ENCODE data around the gene GRAMD1B.
"Not testable (repeated sequence)": the region's sequence is repeated elsewhere in the genome, so short reads cannot be mapped to it uniquely, and the experiment has no call there.

The GRAMD1B gene

DNA sequence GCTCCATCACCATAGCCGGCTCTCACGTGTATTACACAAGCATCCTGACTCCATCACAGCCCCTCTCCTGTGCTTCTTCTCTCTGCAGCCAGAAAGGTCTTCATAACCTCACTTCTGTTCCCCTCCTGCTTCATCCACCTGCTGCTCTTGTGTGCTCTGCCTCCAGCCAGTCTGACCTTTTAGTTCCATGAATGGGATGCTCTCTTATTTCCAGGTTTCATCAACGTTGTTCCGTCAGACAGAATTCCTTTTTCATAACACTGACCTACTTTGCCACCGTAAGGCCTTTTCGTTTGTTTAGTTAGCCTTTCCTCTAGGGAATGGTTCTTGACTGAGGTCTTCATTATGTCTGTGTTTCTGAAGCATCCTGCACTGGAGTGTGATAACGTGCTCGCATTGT, 18.8 kb downstream of the GRAMD1B start:
- DNase-seq = no peak

GRCh38 chr11:123449436-123449835, 19.4 kb downstream of the GRAMD1B start:
- no peak for DNase-seq

GRCh38 chr11:123450623-123451022, 20.6 kb downstream of the GRAMD1B start:
- DNase-seq = no peak

DNA sequence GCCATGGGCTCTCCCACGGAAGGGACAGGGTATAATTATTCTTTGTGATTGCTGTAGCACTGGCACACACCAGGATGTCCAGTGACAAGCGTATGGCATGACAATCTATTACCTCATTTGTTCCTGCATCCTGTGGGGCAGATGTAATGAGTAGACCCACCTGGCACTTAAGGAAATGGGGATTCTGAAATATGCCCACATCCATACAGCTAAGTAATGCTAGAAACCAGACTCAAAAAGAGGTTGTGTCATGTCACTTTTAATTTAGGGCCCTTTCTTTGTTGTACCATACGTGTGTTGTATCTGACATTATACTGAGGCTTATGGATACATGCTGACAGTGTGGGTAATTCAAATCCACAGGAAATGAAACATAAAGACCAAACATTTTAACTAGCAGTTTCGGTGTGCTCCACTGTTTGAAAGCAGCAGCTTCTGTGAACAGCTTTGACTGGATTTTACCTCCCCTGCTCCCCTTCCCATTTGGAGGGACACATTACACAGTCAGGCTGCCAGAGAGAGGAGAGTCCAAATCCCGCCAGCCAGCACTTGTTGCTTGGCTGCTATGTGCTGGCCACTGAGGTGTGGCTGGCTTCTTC, 21.2 kb downstream of the GRAMD1B start:
- DNase-seq = no peak

GRCh38 chr11:123452794-123453193, 22.7 kb downstream of the GRAMD1B start:
- DNase-seq = no peak

- peak; percentile 71 for DNase-seq
Measured at GRCh38 chr11:123454060-123454651, 24.1 kb downstream of the GRAMD1B start.

DNA sequence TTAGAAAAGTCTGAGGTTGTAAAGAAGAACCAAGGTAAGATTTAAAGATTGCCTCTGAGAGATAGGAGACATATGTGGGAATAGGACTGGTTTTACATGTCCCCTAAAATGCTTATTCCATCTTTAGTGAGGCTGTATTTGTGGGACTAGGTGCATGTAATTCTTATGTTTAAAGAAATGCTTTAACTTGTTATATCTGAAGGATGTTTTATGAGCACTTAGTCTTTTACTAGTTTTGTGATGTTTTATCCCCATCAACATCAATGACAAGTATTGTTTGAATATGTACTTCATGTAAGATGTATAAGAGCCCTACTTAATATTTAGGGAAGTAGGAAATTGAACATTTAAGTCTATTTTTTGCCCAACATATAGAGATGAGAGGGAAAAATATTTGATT, 24.7 kb downstream of the GRAMD1B start:
- DNase-seq = no peak

DNA sequence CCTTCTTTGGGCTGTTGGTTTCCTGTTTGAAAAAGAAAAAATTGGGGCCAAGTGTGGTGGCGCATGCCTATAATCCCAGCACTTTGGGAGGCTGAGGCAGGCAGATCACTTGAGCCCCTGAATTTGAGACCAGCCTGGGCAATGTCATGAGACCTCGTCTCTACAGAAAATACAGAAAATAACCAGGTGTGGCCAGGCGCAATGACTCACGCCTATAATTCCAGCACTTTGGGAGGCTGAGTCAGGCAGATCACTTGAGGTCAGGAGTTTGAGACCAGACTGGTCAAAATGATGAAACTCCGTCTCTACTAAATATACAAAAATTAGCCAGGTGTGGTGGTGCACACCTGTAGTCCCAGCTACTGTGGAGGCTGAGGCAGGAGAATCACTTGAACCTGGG, 26.4 kb downstream of the GRAMD1B start:
- not testable (repeated sequence) for DNase-seq

DNA sequence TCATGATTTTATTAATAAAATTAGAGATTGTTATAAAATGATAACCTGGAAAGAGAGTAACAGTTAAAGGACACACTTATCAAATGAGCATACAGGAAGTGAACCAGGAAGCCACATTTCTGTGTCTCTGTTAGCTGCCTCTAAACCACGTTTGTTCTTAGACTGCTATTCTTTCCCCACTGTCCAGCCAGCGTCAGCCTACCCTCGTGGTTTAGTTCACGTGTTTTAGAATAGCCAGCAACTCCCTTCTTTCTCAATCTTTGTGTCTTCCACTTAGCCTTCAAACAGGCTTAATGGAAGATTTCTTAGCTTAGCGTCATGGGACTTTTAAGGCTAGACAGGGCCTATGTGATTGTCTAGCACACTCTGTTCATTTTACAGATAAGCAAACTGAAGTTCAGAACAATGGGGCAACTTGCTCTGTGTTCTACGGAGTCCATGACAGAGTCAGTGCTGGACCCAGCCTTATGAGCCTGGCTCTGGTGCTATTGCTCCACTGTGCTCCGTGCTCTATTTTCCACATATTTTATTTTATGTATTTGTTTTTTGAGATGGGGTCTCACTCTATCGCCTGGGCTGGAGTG, 27.2 kb downstream of the GRAMD1B start:
- no peak for DNase-seq

GRCh38 chr11:123458501-123458900, 28.4 kb downstream of the GRAMD1B start:
- DNase-seq = no peak

GRCh38 chr11:123460012-123460700, 30.1 kb downstream of the GRAMD1B start:
- DNase-seq = no peak

DNA sequence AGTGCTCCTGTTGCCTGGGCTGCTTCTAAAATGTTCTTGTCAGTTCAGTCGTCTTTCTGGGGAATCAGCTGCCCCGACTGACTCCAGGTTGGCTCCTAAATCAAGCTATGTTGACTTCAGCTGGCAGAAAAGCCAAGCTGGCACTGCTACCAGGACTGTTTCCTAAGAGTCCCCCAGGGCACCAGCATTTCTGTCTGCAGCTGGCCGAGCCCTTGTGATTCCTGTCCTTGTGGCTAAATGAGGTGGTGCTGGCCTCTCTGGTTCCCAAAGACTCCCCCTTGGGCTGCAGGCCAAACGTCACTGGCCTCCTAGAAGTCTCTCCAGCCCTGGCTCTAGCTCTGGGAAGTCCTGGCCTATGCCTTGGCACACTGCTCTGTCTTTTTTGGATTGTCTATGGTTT, 31.1 kb downstream of the GRAMD1B start:
- no peak for DNase-seq

- not testable (repeated sequence) for DNase-seq
Measured at GRCh38 chr11:123465667-123466066, 35.6 kb downstream of the GRAMD1B start.

DNA sequence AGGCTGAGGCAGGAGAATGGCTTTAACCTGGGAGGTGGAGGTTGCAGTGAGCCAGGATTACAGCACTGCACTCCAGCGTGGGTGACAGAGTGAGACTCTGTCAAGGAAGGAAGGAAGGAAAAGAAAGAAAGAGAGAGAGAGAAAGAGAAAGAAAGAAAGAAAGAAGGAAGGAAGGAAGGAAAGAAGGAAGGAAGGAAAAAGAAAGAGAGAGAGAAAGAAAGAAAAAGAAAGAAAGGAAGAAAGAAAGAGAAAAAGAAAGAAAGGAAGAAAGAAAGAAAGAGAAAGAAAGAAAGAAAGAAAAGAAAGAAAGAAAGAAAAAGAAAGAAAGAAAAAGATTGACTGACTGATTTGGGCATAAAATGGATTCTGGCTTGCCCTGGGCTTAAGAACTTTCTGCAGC, 36.1 kb downstream of the GRAMD1B start:
- DNase-seq = not testable (repeated sequence)

DNA sequence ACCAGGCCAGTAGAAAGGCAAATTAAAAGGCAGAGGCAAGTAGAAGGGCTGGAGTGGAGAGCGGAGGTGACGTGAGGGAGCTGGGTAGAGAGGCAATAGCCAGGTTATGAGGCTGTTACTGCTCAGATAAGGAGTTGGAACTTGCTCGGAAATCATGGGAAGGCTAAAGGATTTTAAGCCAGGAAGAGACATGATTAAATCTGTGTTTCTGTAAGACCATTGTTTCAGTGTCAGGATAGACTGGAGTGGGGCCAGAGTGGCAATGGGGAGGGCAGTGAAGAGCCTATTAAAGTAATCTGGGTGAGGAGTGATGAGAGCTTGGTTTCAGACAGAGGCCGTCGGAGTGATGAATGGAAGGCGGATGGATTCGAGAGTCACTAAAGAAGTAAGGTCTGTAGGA, 39.0 kb downstream of the GRAMD1B start:
- DNase-seq = no peak

DNA sequence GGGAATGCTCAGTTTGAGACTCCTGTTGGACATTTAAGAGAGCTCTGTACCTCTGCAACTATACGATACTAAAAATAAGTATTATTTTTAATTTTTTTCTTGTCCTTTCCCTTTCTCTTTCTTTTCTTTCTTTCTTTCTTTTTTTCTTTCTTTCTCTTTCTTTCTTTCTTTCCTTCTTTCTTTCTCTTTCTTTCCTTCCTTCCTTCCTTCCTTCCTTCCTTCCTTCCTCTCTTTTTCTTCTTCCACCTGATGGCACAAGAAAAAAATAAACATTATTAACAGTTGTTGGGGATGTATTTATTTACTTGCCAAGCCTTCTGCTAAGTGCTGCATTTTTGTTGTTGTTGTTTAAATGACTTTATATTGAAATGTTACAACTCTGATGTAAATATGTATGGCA, 39.5 kb downstream of the GRAMD1B start:
- no peak for DNase-seq

DNA sequence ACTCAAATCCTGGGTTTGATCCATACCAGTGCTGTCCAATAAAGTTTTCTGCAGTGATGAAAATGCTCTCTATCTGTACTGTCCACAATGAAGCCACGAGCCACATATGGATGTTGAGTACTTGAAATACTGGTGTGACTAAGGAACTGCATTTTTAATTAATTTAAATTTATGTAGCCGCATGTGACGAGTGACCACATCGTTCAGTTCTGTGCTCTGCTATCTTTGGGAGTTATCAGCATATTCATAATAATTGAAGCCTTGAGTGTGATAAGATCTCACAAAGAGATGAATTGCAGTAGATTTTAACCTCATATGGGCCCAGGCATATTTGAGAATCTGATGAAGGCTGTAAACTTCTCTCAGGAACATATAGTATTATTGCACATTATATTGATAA, 40.8 kb downstream of the GRAMD1B start:
- no peak for DNase-seq

DNA sequence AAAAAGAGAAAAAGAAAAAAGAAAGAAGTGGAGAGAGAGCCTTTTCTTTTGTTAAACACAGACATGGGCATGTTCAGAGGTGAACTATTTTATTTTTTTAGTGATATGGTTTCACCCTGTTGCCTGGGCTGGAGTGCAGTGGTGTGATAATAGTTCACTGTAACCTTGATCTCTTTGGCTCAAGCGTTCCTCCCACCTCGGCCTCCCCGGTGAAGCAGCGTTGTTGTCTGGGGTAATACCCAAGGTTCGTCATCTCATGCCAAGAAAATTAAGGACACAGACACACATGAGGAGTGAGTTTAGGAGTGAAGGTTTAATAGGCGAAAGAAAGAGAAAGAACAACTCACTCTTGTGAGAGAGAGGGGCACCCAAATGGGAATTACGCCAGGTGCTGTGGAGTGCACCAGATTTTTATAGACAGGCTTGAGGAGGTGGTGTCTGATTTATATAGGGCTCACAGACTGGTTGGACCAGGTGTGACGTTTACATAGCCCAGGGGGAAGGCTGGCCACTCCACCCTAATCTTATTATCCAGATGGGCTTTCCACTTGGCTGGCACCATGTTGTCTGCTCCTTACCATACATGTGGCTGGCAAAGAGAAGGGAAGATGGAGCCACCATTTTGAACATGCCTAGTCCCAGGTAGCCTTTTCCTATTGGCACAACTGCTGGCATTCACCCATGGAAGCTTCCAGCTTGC, 42.3 kb downstream of the GRAMD1B start:
- DNase-seq = no peak

DNA sequence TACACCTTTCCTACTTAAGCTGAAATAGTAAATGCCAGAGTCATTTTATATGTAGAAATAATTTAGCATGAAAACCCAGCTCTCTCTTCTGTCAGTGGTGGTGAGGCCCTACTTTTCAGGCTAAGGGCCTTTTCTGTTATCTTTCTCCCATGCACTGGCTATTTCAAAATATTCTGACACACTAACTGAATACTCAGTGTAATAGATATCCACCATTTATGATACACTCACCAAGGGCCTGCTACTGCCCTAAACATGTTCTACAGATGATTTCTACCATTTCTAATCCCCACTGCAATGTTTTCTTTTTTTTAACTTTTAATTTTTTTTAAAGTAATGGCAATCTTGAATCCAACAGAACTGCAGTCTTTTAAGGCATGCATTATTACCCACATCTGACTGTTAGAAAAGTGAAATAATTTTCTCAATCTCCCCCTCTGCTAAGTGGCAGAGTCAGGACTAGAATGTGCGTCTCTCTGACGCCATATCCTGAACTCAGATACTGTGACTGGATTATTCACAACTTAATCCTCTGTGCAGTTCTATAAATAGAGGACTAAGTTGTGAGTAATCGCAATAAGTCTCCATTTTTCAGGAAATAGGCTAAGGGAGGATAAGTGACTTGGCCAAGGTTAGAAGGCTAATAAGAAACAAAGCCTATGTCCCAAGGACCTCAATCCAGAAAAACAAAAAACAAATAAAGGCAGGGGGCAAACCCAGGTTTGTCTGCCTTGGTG, 44.0 kb downstream of the GRAMD1B start:
- DNase-seq = no peak

GRCh38 chr11:123474994-123475393, 44.9 kb downstream of the GRAMD1B start:
- DNase-seq = no peak

DNA sequence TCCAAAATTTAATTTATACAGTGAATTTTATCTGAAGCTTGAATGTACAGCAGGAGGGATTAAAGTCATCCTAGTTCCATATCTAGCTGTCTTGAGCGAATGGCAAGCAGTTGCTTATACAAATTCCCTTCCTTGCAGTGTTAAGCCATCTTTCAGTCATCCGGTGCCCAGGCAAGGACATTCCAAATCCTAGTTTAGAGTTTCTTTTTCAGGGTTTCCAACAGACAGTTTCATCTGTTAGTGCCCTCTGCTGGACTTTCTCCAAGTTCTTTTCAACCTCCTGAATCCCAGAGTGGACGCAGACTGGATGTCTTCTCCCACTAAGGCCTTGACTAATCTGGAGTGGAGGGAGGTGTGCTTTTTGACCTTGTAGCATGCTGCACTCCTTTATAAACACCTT, 45.4 kb downstream of the GRAMD1B start:
- DNase-seq = no peak

- no peak for DNase-seq
Measured at GRCh38 chr11:123477205-123477907, 47.3 kb downstream of the GRAMD1B start.
